Activated CD8-positive, alpha-beta memory T cell treated with anti-CD3 and anti-CD28 coated beads for 4 hours (primary cell): Measurements from ENCODE around the gene MYO5B.
"Not testable (repeated sequence)": the region's sequence is repeated elsewhere in the genome, so short reads cannot be mapped to it uniquely, and the experiment has no call there.

Experiments
- DNase-seq, 2 donors: peaks; one replicate each; pipeline ENCODE4 v3.0.0-alpha.2; 2020; ENCODE audit warnings: low read depth in 2 of 2

MYO5B gene

GRCh38 chr18:50099725-50100407, 95.1 kb downstream of the MYO5B start:
- DNase-seq, result no peak

GRCh38 chr18:50097702-50098101, 97.2 kb downstream of the MYO5B start:
- no peak for DNase-seq

GRCh38 chr18:50096766-50097435, 98.0 kb downstream of the MYO5B start:
- no peak for DNase-seq

GRCh38 chr18:50094786-50095185, 100.2 kb downstream of the MYO5B start:
- not testable (repeated sequence) for DNase-seq

- DNase-seq, result no peak
Measured at GRCh38 chr18:50094221-50094773, 100.7 kb downstream of the MYO5B start.

GRCh38 chr18:50093366-50094064, 101.4 kb downstream of the MYO5B start:
- no peak for DNase-seq

GRCh38 chr18:50092245-50092805, 102.6 kb downstream of the MYO5B start:
- DNase-seq, result no peak

- no peak for DNase-seq
Measured at GRCh38 chr18:50091509-50092244, 103.3 kb downstream of the MYO5B start.

GRCh38 chr18:50090370-50091312, 104.3 kb downstream of the MYO5B start:
- DNase-seq, result no peak

GRCh38 chr18:50089702-50090101, 105.2 kb downstream of the MYO5B start:
- DNase-seq, result no peak

GRCh38 chr18:50083708-50084107, 111.2 kb downstream of the MYO5B start:
- DNase-seq, result no peak

GRCh38 chr18:50080932-50081560, 113.9 kb downstream of the MYO5B start:
- DNase-seq, result no peak

GRCh38 chr18:50080316-50080715, 114.6 kb downstream of the MYO5B start:
- no peak for DNase-seq

- DNase-seq, result no peak
Measured at GRCh38 chr18:50079571-50080295, 115.2 kb downstream of the MYO5B start.

GRCh38 chr18:50076277-50076676, 118.7 kb downstream of the MYO5B start:
- DNase-seq, result no peak

GRCh38 chr18:50075772-50076171, 119.2 kb downstream of the MYO5B start:
- DNase-seq, result no peak

GRCh38 chr18:50074404-50074803, 120.5 kb downstream of the MYO5B start:
- DNase-seq, result no peak

- DNase-seq, result no peak
Measured at GRCh38 chr18:50073319-50073718, 121.6 kb downstream of the MYO5B start.

- DNase-seq, result no peak
Measured at GRCh38 chr18:50072146-50072545, 122.8 kb downstream of the MYO5B start.
